T-helper 1 cell (primary cell): ENCODE measurements around the gene PPP2R5D.

ENCODE experiments used
- DNase-seq, 5 donors: peaks; one replicate each; pipeline ENCODE4 v3.0.0-alpha.2; 2012 to 2020

The PPP2R5D gene

GRCh38 chr6:43060034-43060754, 75.8 kb downstream of the PPP2R5D start:
- no peak for DNase-seq

- DNase-seq, result no peak
Measured at GRCh38 chr6:43060755-43061633, 76.6 kb downstream of the PPP2R5D start.

GRCh38 chr6:43061861-43062260, 77.5 kb downstream of the PPP2R5D start:
- no peak for DNase-seq
